HEK293T (cell line): ENCODE measurements around the gene MS4A13.

Experiments used
- FOXA1 ChIP-seq: fragments of 450-650 bp; IDR thresholded peaks from 2 replicates; pipeline ENCODE4 v1.6.1; 2016; ENCODE audit warnings: mild to moderate bottlenecking
- FOXK2 ChIP-seq: fragments of 450-650 bp; IDR thresholded peaks from 2 replicates; pipeline ENCODE4 v1.6.1; 2016; ENCODE audit warnings: mild to moderate bottlenecking
- FOXM1 ChIP-seq: fragments of 450-650 bp; IDR thresholded peaks from 2 replicates; pipeline ENCODE4 v1.6.1; 2017; ENCODE audit warnings: mild to moderate bottlenecking, borderline replicate concordance
- HDGF ChIP-seq: fragments of 450-650 bp; IDR thresholded peaks from 2 replicates; pipeline ENCODE4 v1.6.1; 2017; ENCODE audit warnings: antibody characterized with exemption, borderline replicate concordance
- NFRKB ChIP-seq: fragments of 450-650 bp; IDR thresholded peaks from 2 replicates; pipeline ENCODE4 v1.6.1; 2016; ENCODE audit warnings: mild to moderate bottlenecking, moderate library complexity
- SP1 ChIP-seq: fragments of 450-650 bp; IDR thresholded peaks from 2 replicates; pipeline ENCODE4 v1.6.1; 2017
- TARDBP ChIP-seq: fragments of 450-650 bp; IDR thresholded peaks from 2 replicates; pipeline ENCODE4 v1.6.1; 2016

GRCh38 chr11:60502221-60502775 is 12.9 kb upstream of the MS4A13 start:
- TF ChIP-seq FOXM1 (no peak), TARDBP (no peak), NFRKB (no peak), FOXK2 (no peak), HDGF (no peak), FOXA1 (no peak), SP1 (no peak)
